SK-N-SH (cell line): Measurements from ENCODE around the gene MYBBP1A. TPM values are rescaled to one million over a fixed set of nuclear protein-coding genes. Genes with fewer than 3 reads are reported as not detected.

ENCODE experiments used
- CTCF ChIA-PET: fragments of 300-600, 350-600 bp; formaldehyde crosslinking; extraction: SDS; loops from one replicate; lab custom pipeline; 2021; lab: Yijun Ruan, JAX
- POLR2A ChIA-PET: fragments of 350-600 bp; sonication (Branson Sonifier 250); formaldehyde crosslinking; extraction: SDS; loops from one replicate; lab custom pipeline; 2020; ENCODE audit warnings: antibody characterized with exemption, inconsistent platforms; lab: Yijun Ruan, JAX
- DNase-seq: peaks from one replicate; pipeline ENCODE4 v3.0.0; 2012
- H2AFZ ChIP-seq: fragments of 200-600 bp; sonication (generic); 2 replicates; pipeline ENCODE4 v1.8.1; 2016; ENCODE audit warnings: antibody characterized with exemption, mild to moderate bottlenecking, low read depth
- H3F3A ChIP-seq: fragments of 200-600 bp; sonication (generic); replicated peaks from 2 replicates; pipeline ENCODE3; 2016; ENCODE audit warnings: antibody characterized with exemption, mild to moderate bottlenecking; ENCODE audit not compliant: insufficient read depth
- H3K27ac ChIP-seq, 2 experiments: fragments of 200-500 bp in 1 of 2; fragments of 200-600 bp in 1 of 2; sonication (Bioruptor generic) in 1 of 2; sonication (generic), shearing (Covaris generic) in 1 of 2; 2 replicates each; pipeline versions ENCODE4 v1.5.1 to v1.6.1; 2014 to 2016; ENCODE audit warnings: low read depth in 2 of 2, inconsistent platforms in 1 of 2, low read length in 1 of 2, mild to moderate bottlenecking in 1 of 2, mixed read lengths in 1 of 2
- H3K27me3 ChIP-seq: fragments of 200-600 bp; sonication (generic), shearing (Covaris generic); 2 replicates; pipeline ENCODE4 v1.6.1; 2016; ENCODE audit warnings: mixed run types; ENCODE audit not compliant: insufficient read depth
- H3K36me3 ChIP-seq, 2 experiments: fragments of 200-500 bp in 1 of 2; fragments of 200-600 bp in 1 of 2; sonication (Bioruptor generic) in 1 of 2; sonication (generic) in 1 of 2; replicated peaks in 1 of 2; 2 replicates each; pipeline versions ENCODE3 to v1.5.1; 2014 to 2016; ENCODE audit warnings: low read length in 1 of 2, mild to moderate bottlenecking in 1 of 2; ENCODE audit not compliant: insufficient read depth in 2 of 2, control insufficient read depth in 1 of 2
- H3K4me1 ChIP-seq, 2 experiments: fragments of 200-500 bp in 1 of 2; fragments of 200-600 bp in 1 of 2; sonication (Bioruptor generic) in 1 of 2; sonication (generic), shearing (Covaris generic) in 1 of 2; 2 replicates each; pipeline versions ENCODE4 v1.5.1 to v1.6.1; 2014 to 2016; ENCODE audit warnings: low read depth in 1 of 2, low read length in 1 of 2, mixed run types in 1 of 2; ENCODE audit not compliant: insufficient read depth in 2 of 2, control insufficient read depth in 1 of 2
- H3K4me2 ChIP-seq: fragments of 200-600 bp; sonication (generic), shearing (Covaris generic); 2 replicates; pipeline ENCODE4 v1.6.1; 2017; ENCODE audit warnings: mixed run types
- H3K4me3 ChIP-seq, 2 experiments: fragments of 200-500 bp in 1 of 2; fragments of 200-600 bp in 1 of 2; sonication (Bioruptor generic) in 1 of 2; sonication (generic), shearing (Covaris generic) in 1 of 2; 2 replicates each; pipeline versions ENCODE4 v1.5.1 to v1.8.1; 2014 to 2016; ENCODE audit warnings: low read depth in 2 of 2, inconsistent platforms in 1 of 2, low read length in 1 of 2, mild to moderate bottlenecking in 1 of 2, mixed read lengths in 1 of 2, moderate library complexity in 1 of 2
- H3K79me2 ChIP-seq: fragments of 200-600 bp; sonication (generic); 2 replicates; pipeline ENCODE4 v1.8.1; 2017; ENCODE audit warnings: mild to moderate bottlenecking; ENCODE audit not compliant: insufficient read depth
- H3K9ac ChIP-seq: fragments of 200-600 bp; sonication (generic); 2 replicates; pipeline ENCODE4 v1.6.1; 2017; ENCODE audit warnings: mixed run types
- H3K9me2 ChIP-seq: fragments of 200-600 bp; sonication (generic); 2 replicates; pipeline ENCODE4 v1.6.1; 2017; ENCODE audit warnings: mixed run types
- H3K9me3 ChIP-seq: fragments of 200-600 bp; sonication (generic); 2 replicates; pipeline ENCODE4 v1.6.1; 2017; ENCODE audit warnings: mixed run types, mild to moderate bottlenecking, moderate library complexity
- H4K20me1 ChIP-seq: fragments of 200-600 bp; sonication (generic); 2 replicates; pipeline ENCODE4 v1.6.1; 2017; ENCODE audit warnings: mild to moderate bottlenecking, mixed run types; ENCODE audit not compliant: insufficient read depth
- EP300 ChIP-seq, 2 experiments: IDR thresholded peaks; 2 replicates each; pipeline versions ENCODE4 v1.4.0 to v1.6.1; 2012; ENCODE audit warnings: borderline replicate concordance in 1 of 2, low read depth in 1 of 2, low read length in 1 of 2
- EZH2phosphoT487 ChIP-seq: fragments of 200-600 bp; sonication (generic); IDR thresholded peaks from 2 replicates; pipeline ENCODE4 v1.6.1; 2017; ENCODE audit warnings: low read depth, mixed run types, mild to moderate bottlenecking, antibody characterized with exemption, moderate library complexity, borderline replicate concordance
- FOSL2 ChIP-seq: IDR thresholded peaks from 2 replicates; pipeline ENCODE4 v1.4.0; 2012; ENCODE audit warnings: low read depth, mild to moderate bottlenecking, moderate library complexity, borderline replicate concordance
- FOXJ3 ChIP-seq: sonication (generic); formaldehyde crosslinking; IDR thresholded peaks from 2 replicates; pipeline ENCODE4 v1.5.1; 2020; ENCODE audit warnings: mild to moderate bottlenecking, missing genetic modification reagents
- FOXM1 ChIP-seq: IDR thresholded peaks from 2 replicates; pipeline ENCODE4 v1.4.0; 2012; ENCODE audit warnings: low read depth, mild to moderate bottlenecking
- GATA2 ChIP-seq: sonication (generic); formaldehyde crosslinking; IDR thresholded peaks from 2 replicates; pipeline ENCODE4 v1.5.0; 2020; ENCODE audit warnings: mild to moderate bottlenecking, missing genetic modification reagents
- MEF2A ChIP-seq: IDR thresholded peaks from 2 replicates; pipeline ENCODE4 v1.4.0; 2012; ENCODE audit warnings: low read depth, borderline replicate concordance
- MXI1 ChIP-seq: IDR thresholded peaks from 2 replicates; pipeline ENCODE4 v1.6.1; 2012; ENCODE audit warnings: mild to moderate bottlenecking, low read depth, low read length, improper control_type of control experiment
- NFIC ChIP-seq: IDR thresholded peaks from 2 replicates; pipeline ENCODE4 v1.4.0; 2012; ENCODE audit warnings: borderline replicate concordance
- RAD21 ChIP-seq: IDR thresholded peaks from 2 replicates; pipeline ENCODE4 v1.6.1; 2012; ENCODE audit warnings: mild to moderate bottlenecking, low read length
- RCOR1 ChIP-seq: fragments of 150-350 bp; IDR thresholded peaks from 2 replicates; pipeline ENCODE4 v1.6.1; 2017; ENCODE audit warnings: antibody characterized with exemption, low read length
- RXRA ChIP-seq: IDR thresholded peaks from 2 replicates; pipeline ENCODE4 v1.4.0; 2012; ENCODE audit warnings: low read depth, mild to moderate bottlenecking, borderline replicate concordance
- SIN3A ChIP-seq: IDR thresholded peaks from 2 replicates; pipeline ENCODE4 v1.6.1; 2012; ENCODE audit warnings: low read depth, mild to moderate bottlenecking, low read length, moderate library complexity, borderline replicate concordance
- TAF1 ChIP-seq: IDR thresholded peaks from 2 replicates; pipeline ENCODE4 v1.6.1; 2012; ENCODE audit warnings: low read depth, mild to moderate bottlenecking, low read length, moderate library complexity, borderline replicate concordance
- YY1 ChIP-seq: IDR thresholded peaks from 2 replicates; pipeline ENCODE4 v1.4.0; 2012; ENCODE audit warnings: low read depth, mild to moderate bottlenecking
- WGBS: methylation state at CpG from one replicate; pipeline ENCODE4 v1.1.6; 2017; ENCODE audit warnings: low lambda C conversion rate; 5-methylcytosine and 5-hydroxymethylcytosine counted together
- polyA plus RNA-seq, 3 experiments: library from polyadenylated mRNA; depleted of rRNA; stranded (reverse); fragments of >200 nt; gene quantifications; 2 replicates each; pipeline ENCODE4 v1.2.3, GENCODE V29; 2012
- TF ChIP-seq, protein P1 (sequence below): fragments of 150-350 bp; IDR thresholded peaks from 2 replicates; pipeline ENCODE4 v1.6.1; 2016; ENCODE audit warnings: mild to moderate bottlenecking, low read depth, low read length
- TF ChIP-seq, protein P2 (sequence below): IDR thresholded peaks from 2 replicates; pipeline ENCODE4; 2012
- TF ChIP-seq, protein P3 (sequence below): IDR thresholded peaks from 2 replicates; pipeline ENCODE4 v1.4.0; 2012; ENCODE audit warnings: low read depth, borderline replicate concordance
- TF ChIP-seq, protein P4 (sequence below): fragments of 200-600 bp; sonication (generic); IDR thresholded peaks from 2 replicates; pipeline ENCODE4 v1.6.1; 2017; ENCODE audit warnings: antibody characterized with exemption, mild to moderate bottlenecking, moderate library complexity
- TF ChIP-seq, protein P5 (sequence below): fragments of 150-350 bp; IDR thresholded peaks from 2 replicates; pipeline ENCODE4 v1.6.1; 2017; ENCODE audit warnings: antibody characterized with exemption, low read length, low read depth, borderline replicate concordance

MYBBP1A gene
- polyA plus RNA-seq, 1 of the 3 experiments (the other 2 are of a cell fraction) = 93.0 TPM

DNA sequence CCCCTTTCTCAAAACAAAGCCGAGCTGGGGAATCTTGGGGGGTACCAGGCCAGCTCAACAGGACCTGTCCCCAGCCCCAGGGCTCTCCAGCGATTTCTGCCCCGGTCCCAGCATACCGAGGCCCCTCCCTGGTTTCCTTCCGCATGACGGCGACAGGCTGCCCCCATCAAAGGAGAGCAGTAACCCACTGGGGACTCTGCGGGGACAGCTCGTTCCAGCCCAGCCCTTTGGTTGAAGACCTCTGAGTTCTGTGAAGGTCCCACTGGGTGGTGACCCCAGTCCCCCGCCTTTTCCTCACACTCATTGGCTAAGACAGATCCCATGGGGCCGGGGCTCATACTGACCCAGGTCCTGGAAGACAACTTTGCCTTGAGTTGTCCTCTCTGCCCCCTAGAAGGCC is 33.2 kb upstream of the MYBBP1A start:
- Histone ChIP-seq H3K79me2 (no peaks in the 10 kb centered on the region), H3K4me3 (no peak overlapping the region), H3K9ac (no peak overlapping the region), H3F3A (no peaks in the 10 kb centered on the region), H3K4me2 (no peak overlapping the region), H3K9me3 (no peaks in the 10 kb centered on the region), H3K27me3 (peaks cover 64% of the 10 kb centered on the region), H3K9me2 (no peaks in the 10 kb centered on the region), H3K4me1 (peaks cover 0 to 30% of the 10 kb centered on the region in 2 experiments; a peak in 1 of 4 replicates), H2AFZ (no peak overlapping the region), H4K20me1 (no peaks in the 10 kb centered on the region), H3K36me3 (no peaks in the 10 kb centered on the region), H3K27ac (no peak overlapping the region)
- ChIA-PET CTCF (interaction anchor here (1.5 to 9.7 kb wide), 3 partner anchors 11 to 37 kb away, joined by 8 to 75 read pairs (median 22); no protein-coding TSS in a partner anchor), POLR2A (no interaction called here)
- no peak for DNase-seq
- 34% methylated on average over 11 of the region's 11 CpGs for whole genome bisulfite sequencing
- TF ChIP-seq RAD21 (no peak), GATA2 (CRISPR knock-in tag) (no peak)

DNA sequence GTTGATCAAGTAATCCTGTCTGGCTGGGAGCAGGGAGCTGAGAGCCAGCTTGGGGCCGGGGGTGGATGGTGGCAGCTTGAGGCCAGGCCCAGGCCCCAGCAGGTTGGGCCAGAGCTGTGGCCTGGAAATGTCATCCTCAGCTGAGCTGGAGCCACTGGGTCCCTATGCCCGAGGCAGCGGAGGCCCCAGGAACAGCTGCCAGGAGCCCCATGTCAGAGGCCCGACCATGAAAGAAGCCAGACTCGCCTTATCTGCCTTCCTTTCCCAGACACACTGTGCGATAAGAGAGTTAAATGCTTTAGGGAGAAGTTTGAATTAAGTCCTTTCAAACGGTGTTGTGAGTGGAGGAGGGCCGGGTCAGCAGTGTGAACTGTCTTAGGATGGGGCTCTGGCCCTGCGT is 32.6 kb upstream of the MYBBP1A start:
- Histone ChIP-seq H3K9ac (no peak overlapping the region), H3K79me2 (no peaks in the 10 kb centered on the region), H3K27ac (no peak overlapping the region), H3K9me2 (no peaks in the 10 kb centered on the region), H3K4me3 (no peak overlapping the region), H3K4me1 (peaks cover 0 to 30% of the 10 kb centered on the region in 2 experiments; a peak in 1 of 4 replicates), H3F3A (no peaks in the 10 kb centered on the region), H4K20me1 (no peaks in the 10 kb centered on the region), H3K36me3 (no peaks in the 10 kb centered on the region), H2AFZ (no peak overlapping the region), H3K4me2 (no peak overlapping the region), H3K9me3 (no peaks in the 10 kb centered on the region), H3K27me3 (peaks cover 69% of the 10 kb centered on the region)
- POLR2A ChIA-PET = no interaction called here
- peak; percentile 94 for DNase-seq
- 29% methylated on average over 7 of the region's 9 CpGs for WGBS
- CTCF ChIA-PET = interaction anchor here (0.6 to 9.7 kb wide), 4 partner anchors 12 to 175 kb away, joined by 3 to 75 read pairs (median 15); no protein-coding TSS in a partner anchor
- TF ChIP-seq, protein P1, sequence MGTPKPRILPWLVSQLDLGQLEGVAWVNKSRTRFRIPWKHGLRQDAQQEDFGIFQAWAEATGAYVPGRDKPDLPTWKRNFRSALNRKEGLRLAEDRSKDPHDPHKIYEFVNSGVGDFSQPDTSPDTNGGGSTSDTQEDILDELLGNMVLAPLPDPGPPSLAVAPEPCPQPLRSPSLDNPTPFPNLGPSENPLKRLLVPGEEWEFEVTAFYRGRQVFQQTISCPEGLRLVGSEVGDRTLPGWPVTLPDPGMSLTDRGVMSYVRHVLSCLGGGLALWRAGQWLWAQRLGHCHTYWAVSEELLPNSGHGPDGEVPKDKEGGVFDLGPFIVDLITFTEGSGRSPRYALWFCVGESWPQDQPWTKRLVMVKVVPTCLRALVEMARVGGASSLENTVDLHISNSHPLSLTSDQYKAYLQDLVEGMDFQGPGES = no peak
- peak; percentile 63; the same call in 1 of the 2 replicates for TF ChIP-seq MXI1
- peak; percentile 100 for TF ChIP-seq RCOR1
- TF ChIP-seq, protein P2, sequence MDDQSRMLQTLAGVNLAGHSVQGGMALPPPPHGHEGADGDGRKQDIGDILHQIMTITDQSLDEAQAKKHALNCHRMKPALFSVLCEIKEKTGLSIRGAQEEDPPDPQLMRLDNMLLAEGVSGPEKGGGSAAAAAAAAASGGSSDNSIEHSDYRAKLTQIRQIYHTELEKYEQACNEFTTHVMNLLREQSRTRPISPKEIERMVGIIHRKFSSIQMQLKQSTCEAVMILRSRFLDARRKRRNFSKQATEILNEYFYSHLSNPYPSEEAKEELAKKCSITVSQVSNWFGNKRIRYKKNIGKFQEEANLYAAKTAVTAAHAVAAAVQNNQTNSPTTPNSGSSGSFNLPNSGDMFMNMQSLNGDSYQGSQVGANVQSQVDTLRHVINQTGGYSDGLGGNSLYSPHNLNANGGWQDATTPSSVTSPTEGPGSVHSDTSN = peak; percentile 59
- TF ChIP-seq SIN3A = no peak
- no peak for TF ChIP-seq EZH2phosphoT487
- TF ChIP-seq FOXM1 = no peak
- peak; percentile 91 for TF ChIP-seq FOXJ3 (CRISPR knock-in tag)
- peak in 1 of 2 experiments; percentile 98; a peak in 2 of 4 replicates for TF ChIP-seq EP300 (IDR thresholded peaks at IDR 0.05; ENCODE audit: borderline replicate concordance in 1 of 2, low read depth in 1 of 2, low read length in 1 of 2)
- TF ChIP-seq FOSL2 = no peak
- TF ChIP-seq, protein P3, sequence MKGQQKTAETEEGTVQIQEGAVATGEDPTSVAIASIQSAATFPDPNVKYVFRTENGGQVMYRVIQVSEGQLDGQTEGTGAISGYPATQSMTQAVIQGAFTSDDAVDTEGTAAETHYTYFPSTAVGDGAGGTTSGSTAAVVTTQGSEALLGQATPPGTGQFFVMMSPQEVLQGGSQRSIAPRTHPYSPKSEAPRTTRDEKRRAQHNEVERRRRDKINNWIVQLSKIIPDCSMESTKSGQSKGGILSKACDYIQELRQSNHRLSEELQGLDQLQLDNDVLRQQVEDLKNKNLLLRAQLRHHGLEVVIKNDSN = no peak
- TF ChIP-seq TAF1 = no peak
- TF ChIP-seq, protein P4, sequence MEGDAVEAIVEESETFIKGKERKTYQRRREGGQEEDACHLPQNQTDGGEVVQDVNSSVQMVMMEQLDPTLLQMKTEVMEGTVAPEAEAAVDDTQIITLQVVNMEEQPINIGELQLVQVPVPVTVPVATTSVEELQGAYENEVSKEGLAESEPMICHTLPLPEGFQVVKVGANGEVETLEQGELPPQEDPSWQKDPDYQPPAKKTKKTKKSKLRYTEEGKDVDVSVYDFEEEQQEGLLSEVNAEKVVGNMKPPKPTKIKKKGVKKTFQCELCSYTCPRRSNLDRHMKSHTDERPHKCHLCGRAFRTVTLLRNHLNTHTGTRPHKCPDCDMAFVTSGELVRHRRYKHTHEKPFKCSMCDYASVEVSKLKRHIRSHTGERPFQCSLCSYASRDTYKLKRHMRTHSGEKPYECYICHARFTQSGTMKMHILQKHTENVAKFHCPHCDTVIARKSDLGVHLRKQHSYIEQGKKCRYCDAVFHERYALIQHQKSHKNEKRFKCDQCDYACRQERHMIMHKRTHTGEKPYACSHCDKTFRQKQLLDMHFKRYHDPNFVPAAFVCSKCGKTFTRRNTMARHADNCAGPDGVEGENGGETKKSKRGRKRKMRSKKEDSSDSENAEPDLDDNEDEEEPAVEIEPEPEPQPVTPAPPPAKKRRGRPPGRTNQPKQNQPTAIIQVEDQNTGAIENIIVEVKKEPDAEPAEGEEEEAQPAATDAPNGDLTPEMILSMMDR = no peak
- TF ChIP-seq MEF2A = no peak
- TF ChIP-seq, protein P5, sequence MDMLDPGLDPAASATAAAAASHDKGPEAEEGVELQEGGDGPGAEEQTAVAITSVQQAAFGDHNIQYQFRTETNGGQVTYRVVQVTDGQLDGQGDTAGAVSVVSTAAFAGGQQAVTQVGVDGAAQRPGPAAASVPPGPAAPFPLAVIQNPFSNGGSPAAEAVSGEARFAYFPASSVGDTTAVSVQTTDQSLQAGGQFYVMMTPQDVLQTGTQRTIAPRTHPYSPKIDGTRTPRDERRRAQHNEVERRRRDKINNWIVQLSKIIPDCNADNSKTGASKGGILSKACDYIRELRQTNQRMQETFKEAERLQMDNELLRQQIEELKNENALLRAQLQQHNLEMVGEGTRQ = peak; percentile 12; the same call in 1 of the 2 replicates
- no peak for TF ChIP-seq RAD21
- TF ChIP-seq NFIC = peak; percentile 8; the same call in 1 of the 2 replicates
- TF ChIP-seq GATA2 (CRISPR knock-in tag) = peak; percentile 100
- TF ChIP-seq RXRA = no peak
- no peak for TF ChIP-seq YY1
